Mucosa of descending colon (tissue), 3 donors: ENCODE measurements around the gene DOP1B. TPM values are rescaled to one million over a fixed set of nuclear protein-coding genes. Genes with fewer than 3 reads are reported as not detected.
A peak's percentile ranks its signal among the peaks of the same experiment; 100 is the strongest.

Experiments
- ATAC-seq: fragments of 200-7000 bp; cut with Tn5 transposase; one replicate; pipeline ENCODE4 v1.9.1; 2020; ENCODE audit warnings: mild to moderate bottlenecking, moderate library complexity
- DNase-seq, 3 donors: peaks; one replicate each; pipeline ENCODE4 v3.0.0-alpha.2; 2020
- H3K36me3 ChIP-seq: fragments of 200-600 bp; one replicate; pipeline ENCODE4 v1.8.0; 2021; ENCODE audit warnings: low read depth, mild to moderate bottlenecking
- H3K4me1 ChIP-seq: fragments of 200-600 bp; one replicate; pipeline ENCODE4 v1.8.0; 2021; ENCODE audit warnings: low read depth, mild to moderate bottlenecking
- H3K4me3 ChIP-seq: fragments of 200-600 bp; one replicate; pipeline ENCODE4 v1.8.0; 2021; ENCODE audit warnings: mild to moderate bottlenecking
- H3K9me3 ChIP-seq: fragments of 200-600 bp; one replicate; pipeline ENCODE4 v1.8.0; 2021; ENCODE audit warnings: mild to moderate bottlenecking
- CTCF ChIP-seq: fragments of 200-600 bp; IDR thresholded peaks from one replicate; pipeline ENCODE4 v1.8.0; 2022; ENCODE audit warnings: antibody characterized with exemption, mild to moderate bottlenecking
- intact Hi-C, 2 donors: fragments of 100-400 bp; cut with DNase I in 1 of 2; cut with micrococcal nuclease in 1 of 2; formaldehyde crosslinking; loops; one replicate each; pipeline versions ENCODE4 v1.11.0 to v1.11.1; 2022; cut with DNase I, micrococcal nuclease
- total RNA-seq, 3 donors: library from RNA; stranded (reverse); fragmentation: NEBNext Ultra II Directional in 2 of 3; extraction: Animal tissue kit (Norgen Biotek cat#: 25700) in 2 of 3; gene quantifications; one replicate each; pipeline versions ENCODE4 v1.2.1 to v1.2.4, GENCODE V29; 2021 to 2023
- donor health status: DM: no; HTN: no; CAD: no; lungs with moderate emphysema.
- donor health status: DM: no; HTN: no; CAD: no.
- donor health status: DM: no; HTN: yes; CAD: no.

The DOP1B gene
- total RNA-seq, 3 donors from 2014 or later: 40.4 to 87.3 (median 73.1) TPM

- ATAC-seq: no peak
- TF ChIP-seq CTCF: no peak
- intact Hi-C loops: no loop called here
- Histone ChIP-seq H3K36me3 (no peaks in the 10 kb centered on the region), H3K9me3 (no peaks in the 10 kb centered on the region), H3K4me1 (peaks cover 26% of the 10 kb centered on the region), H3K4me3 (no peak overlapping the region)
- no peak for DNase-seq
Observed at GRCh38 chr21:36186081-36186480, 29.5 kb downstream of the DOP1B start.

- TF ChIP-seq CTCF: no peak
- Histone ChIP-seq H3K4me3 (no peak overlapping the region), H3K36me3 (no peaks in the 10 kb centered on the region), H3K4me1 (peaks cover 26% of the 10 kb centered on the region), H3K9me3 (no peaks in the 10 kb centered on the region)
- intact Hi-C loops: no loop called here
- peak in 2 of 3 donors; percentile 36 to 50 for DNase-seq
- ATAC-seq: peak; percentile 8
Observed at GRCh38 chr21:36186506-36187399, 30.1 kb downstream of the DOP1B start.

GRCh38 chr21:36188081-36188681 lies 31.6 kb downstream of the DOP1B start:
- intact Hi-C loops: no loop called here
- peaks cover 26% of the 10 kb centered on the region for H3K4me1 ChIP-seq
- ATAC-seq: peak; percentile 91

GRCh38 chr21:36188937-36189336 lies 32.3 kb downstream of the DOP1B start:
- H3K4me3 ChIP-seq: no peak overlapping the region
- TF ChIP-seq CTCF: no peak
- DNase-seq (no peak), ATAC-seq (no peak)
- intact Hi-C loops: no loop called here
- H3K36me3 ChIP-seq: no peaks in the 10 kb centered on the region
- H3K9me3 ChIP-seq: no peaks in the 10 kb centered on the region
- peaks cover 26% of the 10 kb centered on the region for H3K4me1 ChIP-seq

More at GRCh38 chr21:36188081-36188681, 31.6 kb downstream of the DOP1B start:
- DNase-seq: peak; percentile 82 to 85 (median 83)
- H3K4me3 ChIP-seq: no peak overlapping the region
- no peaks in the 10 kb centered on the region for H3K9me3 ChIP-seq
- no peaks in the 10 kb centered on the region for H3K36me3 ChIP-seq
- TF ChIP-seq CTCF: no peak

- peaks cover 26% of the 10 kb centered on the region for H3K4me1 ChIP-seq
- TF ChIP-seq CTCF: no peak
- DNase-seq (no peak), ATAC-seq (no peak)
- intact Hi-C loops: no loop called here
- H3K9me3 ChIP-seq: no peaks in the 10 kb centered on the region
- no peaks in the 10 kb centered on the region for H3K36me3 ChIP-seq
- H3K4me3 ChIP-seq: no peak overlapping the region
Observed at GRCh38 chr21:36190736-36191135, 34.1 kb downstream of the DOP1B start.
